GM23248 (cell line): ENCODE results near the gene SUSD5. TPM values are rescaled to one million over a fixed set of nuclear protein-coding genes. Genes with fewer than 3 reads are reported as not detected.
A peak's percentile ranks its signal among the peaks of the same experiment; 100 is the strongest.

ENCODE experiments used
- DNase-seq: peaks from one replicate; pipeline ENCODE4 v3.0.0-alpha.2; 2015
- H2AFZ ChIP-seq: fragments of 200-600 bp; sonication (generic); 2 replicates; pipeline ENCODE4 v1.6.1; 2016; ENCODE audit warnings: antibody characterized with exemption
- H3F3A ChIP-seq: fragments of 200-600 bp; sonication (generic); 2 replicates; pipeline ENCODE4 v1.6.1; 2016; ENCODE audit warnings: mild to moderate bottlenecking, antibody characterized with exemption, mixed run types; ENCODE audit not compliant: insufficient read depth
- H3K27ac ChIP-seq: fragments of 200-600 bp; sonication (generic); 2 replicates; pipeline ENCODE4 v1.5.1; 2016; ENCODE audit warnings: mild to moderate bottlenecking
- H3K27me3 ChIP-seq: fragments of 200-600 bp; sonication (generic); replicated peaks from 2 replicates; pipeline ENCODE4 v1.6.1; 2016; ENCODE audit warnings: mild to moderate bottlenecking; ENCODE audit not compliant: insufficient read depth
- H3K36me3 ChIP-seq: fragments of 200-600 bp; sonication (generic); 2 replicates; pipeline ENCODE4 v1.6.1; 2016; ENCODE audit warnings: low read depth, mild to moderate bottlenecking
- H3K4me1 ChIP-seq: fragments of 200-600 bp; sonication (generic); 2 replicates; pipeline ENCODE4 v1.6.1; 2016; ENCODE audit warnings: mild to moderate bottlenecking; ENCODE audit not compliant: insufficient read depth
- H3K4me2 ChIP-seq: fragments of 200-600 bp; sonication (generic); one replicate; pipeline ENCODE4 v1.6.1; 2016; ENCODE audit warnings: mild to moderate bottlenecking; ENCODE audit not compliant: unreplicated experiment
- H3K4me3 ChIP-seq: fragments of 200-600 bp; sonication (generic); 2 replicates; pipeline ENCODE4 v1.5.1; 2016; ENCODE audit warnings: mild to moderate bottlenecking
- H3K79me2 ChIP-seq: fragments of 200-600 bp; sonication (generic); 2 replicates; pipeline ENCODE4 v1.6.1; 2016; ENCODE audit warnings: mild to moderate bottlenecking; ENCODE audit not compliant: insufficient read depth
- H3K9ac ChIP-seq: fragments of 200-600 bp; sonication (generic); 2 replicates; pipeline ENCODE4 v1.6.1; 2016; ENCODE audit warnings: mild to moderate bottlenecking
- H3K9me2 ChIP-seq: fragments of 200-600 bp; sonication (generic); 2 replicates; pipeline ENCODE4 v1.6.1; 2016; ENCODE audit warnings: mixed run types, mild to moderate bottlenecking, moderate library complexity; ENCODE audit not compliant: insufficient read depth
- H3K9me3 ChIP-seq: fragments of 200-600 bp; sonication (generic); one replicate; pipeline ENCODE4 v1.6.1; 2017; ENCODE audit warnings: low read depth
- H4K20me1 ChIP-seq: fragments of 200-600 bp; sonication (generic); 2 replicates; pipeline ENCODE4 v1.6.0; 2016; ENCODE audit not compliant: insufficient read depth
- EZH2 ChIP-seq: fragments of 200-600 bp; sonication (generic); IDR thresholded peaks from 2 replicates; pipeline ENCODE4 v1.6.1; 2018; ENCODE audit warnings: antibody characterized with exemption, mild to moderate bottlenecking; ENCODE audit not compliant: insufficient read depth, poor library complexity, severe bottlenecking
- EZH2phosphoT487 ChIP-seq: fragments of 200-600 bp; sonication (generic); IDR thresholded peaks from 2 replicates; pipeline ENCODE4 v1.6.1; 2018; ENCODE audit warnings: antibody characterized with exemption, moderate library complexity, mild to moderate bottlenecking, low read depth; ENCODE audit not compliant: insufficient read depth
- WGBS, 2 experiments: methylation state at CpG; one replicate each; pipeline ENCODE4 v1.1.6; 2015 to 2017; ENCODE audit warnings: low lambda C conversion rate in 2 of 2, low coverage in 1 of 2; ENCODE audit errors: missing lambda C conversion rate in 2 of 2; 5-methylcytosine and 5-hydroxymethylcytosine counted together
- in situ Hi-C: fragments of 300-500 bp; cut with MboI; formaldehyde crosslinking; loops from 2 replicates; pipeline ENCODE4 v1.15.0; 2020
- polyA plus RNA-seq: library from polyadenylated mRNA; unstranded; fragments of >200 nt; fragmentation: Nextera tagmentation; extraction: Ambion mirVana; gene quantifications from 2 replicates; pipeline ENCODE4 v1.2.1, GENCODE V29; 2016
- total RNA-seq: library from RNA; depleted of rRNA; stranded (reverse); fragments of >200 nt; shearing (Covaris generic); gene quantifications from 2 replicates; pipeline ENCODE4 v1.2.3, GENCODE V29; 2014

Gene SUSD5
- total and polyA plus RNA-seq, 2 experiments from 2014 or later, result 0.05 to 0.11 TPM

- no peaks in the 10 kb centered on the region for H3K4me1 ChIP-seq
- H3K9ac ChIP-seq, result no peak overlapping the region
- 80 to 84% methylated on average over 19 of the region's 19 CpGs for WGBS, 2 experiments
- in situ Hi-C loops, result no loop called here
- H2AFZ ChIP-seq, result no peak overlapping the region
- no peaks in the 10 kb centered on the region for H3K9me2 ChIP-seq
- H3K27ac ChIP-seq, result no peak overlapping the region
- no peaks in the 10 kb centered on the region for H3K36me3 ChIP-seq
- TF ChIP-seq EZH2phosphoT487 (no peak), EZH2 (no peak)
- H4K20me1 ChIP-seq, result no peaks in the 10 kb centered on the region
- H3K79me2 ChIP-seq, result no peaks in the 10 kb centered on the region
- H3K27me3 ChIP-seq, result no peaks in the 10 kb centered on the region
- no peaks in the 10 kb centered on the region for H3F3A ChIP-seq
- H3K9me3 ChIP-seq, result no peaks in the 10 kb centered on the region
- peak; percentile 17 for DNase-seq
- no peak overlapping the region for H3K4me2 ChIP-seq
- H3K4me3 ChIP-seq, result no peak overlapping the region
These were observed 65.9 kb downstream of the SUSD5 start for GRCh38 chr3:33152363-33153360.

- H3K27ac ChIP-seq, result no peak overlapping the region
- no peaks in the 10 kb centered on the region for H3K4me1 ChIP-seq
- no peaks in the 10 kb centered on the region for H3K9me2 ChIP-seq
- no peak overlapping the region for H3K4me2 ChIP-seq
- no peaks in the 10 kb centered on the region for H4K20me1 ChIP-seq
- H3K9ac ChIP-seq, result no peak overlapping the region
- WGBS, 2 experiments, result 80 to 84% methylated on average over 5 to 6 of the region's 6 CpGs
- in situ Hi-C loops, result loop anchor here (25.0 kb wide), 1 partner anchor 638 kb away; the partner anchor contains the start of gene PDCD6IP
- H3K9me3 ChIP-seq, result no peaks in the 10 kb centered on the region
- H2AFZ ChIP-seq, result no peak overlapping the region
- H3K27me3 ChIP-seq, result no peaks in the 10 kb centered on the region
- no peaks in the 10 kb centered on the region for H3F3A ChIP-seq
- H3K36me3 ChIP-seq, result no peaks in the 10 kb centered on the region
- H3K79me2 ChIP-seq, result no peaks in the 10 kb centered on the region
- no peak overlapping the region for H3K4me3 ChIP-seq
- no peak for DNase-seq
- TF ChIP-seq EZH2phosphoT487, result no peak
- no peak for TF ChIP-seq EZH2
These were observed 69.3 kb downstream of the SUSD5 start for GRCh38 chr3:33149342-33149741.

GRCh38 chr3:33146791-33147445 lies 71.7 kb downstream of the SUSD5 start:
- H3K36me3 ChIP-seq, result no peaks in the 10 kb centered on the region
- H3K9me3 ChIP-seq, result no peaks in the 10 kb centered on the region
- in situ Hi-C loops, result loop anchor here (25.0 kb wide), 1 partner anchor 640 kb away; the partner anchor contains the start of gene PDCD6IP
- H3K27ac ChIP-seq, result no peak overlapping the region
- 48 to 56% methylated on average over 8 of the region's 8 CpGs for WGBS, 2 experiments
- TF ChIP-seq EZH2, result no peak
- TF ChIP-seq EZH2phosphoT487, result no peak
- H3K4me2 ChIP-seq, result no peak overlapping the region
- no peaks in the 10 kb centered on the region for H3K27me3 ChIP-seq
- no peaks in the 10 kb centered on the region for H3F3A ChIP-seq
- no peaks in the 10 kb centered on the region for H4K20me1 ChIP-seq
- H3K79me2 ChIP-seq, result no peaks in the 10 kb centered on the region
- H3K4me1 ChIP-seq, result no peaks in the 10 kb centered on the region
- no peaks in the 10 kb centered on the region for H3K9me2 ChIP-seq
- H2AFZ ChIP-seq, result no peak overlapping the region
- no peak overlapping the region for H3K9ac ChIP-seq
- no peak overlapping the region for H3K4me3 ChIP-seq
- DNase-seq, result peak; percentile 32

- H3K4me2 ChIP-seq, result no peak overlapping the region
- no peak overlapping the region for H3K27ac ChIP-seq
- no peaks in the 10 kb centered on the region for H3K4me1 ChIP-seq
- no peak for TF ChIP-seq EZH2
- no peak for TF ChIP-seq EZH2phosphoT487
- H3K9me3 ChIP-seq, result no peaks in the 10 kb centered on the region
- H3K4me3 ChIP-seq, result no peak overlapping the region
- H3K36me3 ChIP-seq, result no peaks in the 10 kb centered on the region
- H2AFZ ChIP-seq, result no peak overlapping the region
- H3K9me2 ChIP-seq, result no peaks in the 10 kb centered on the region
- H3K9ac ChIP-seq, result no peak overlapping the region
- DNase-seq, result no peak
- no peaks in the 10 kb centered on the region for H4K20me1 ChIP-seq
- WGBS, 2 experiments, result 80% methylated on average over 9 of the region's 9 CpGs
- no peaks in the 10 kb centered on the region for H3K79me2 ChIP-seq
- in situ Hi-C loops, result loop anchor here (25.0 kb wide), 1 partner anchor 641 kb away; the partner anchor contains the start of gene PDCD6IP
- no peaks in the 10 kb centered on the region for H3K27me3 ChIP-seq
- H3F3A ChIP-seq, result no peaks in the 10 kb centered on the region
These were observed 72.6 kb downstream of the SUSD5 start for GRCh38 chr3:33145901-33146580.
